ENCODE results near the gene KCTD20.
A peak's percentile ranks its signal among the peaks of the same experiment; 100 is the strongest.
"Not testable (repeated sequence)": the region's sequence is repeated elsewhere in the genome, so short reads cannot be mapped to it uniquely, and the experiment has no call there.

Gene KCTD20

DNA sequence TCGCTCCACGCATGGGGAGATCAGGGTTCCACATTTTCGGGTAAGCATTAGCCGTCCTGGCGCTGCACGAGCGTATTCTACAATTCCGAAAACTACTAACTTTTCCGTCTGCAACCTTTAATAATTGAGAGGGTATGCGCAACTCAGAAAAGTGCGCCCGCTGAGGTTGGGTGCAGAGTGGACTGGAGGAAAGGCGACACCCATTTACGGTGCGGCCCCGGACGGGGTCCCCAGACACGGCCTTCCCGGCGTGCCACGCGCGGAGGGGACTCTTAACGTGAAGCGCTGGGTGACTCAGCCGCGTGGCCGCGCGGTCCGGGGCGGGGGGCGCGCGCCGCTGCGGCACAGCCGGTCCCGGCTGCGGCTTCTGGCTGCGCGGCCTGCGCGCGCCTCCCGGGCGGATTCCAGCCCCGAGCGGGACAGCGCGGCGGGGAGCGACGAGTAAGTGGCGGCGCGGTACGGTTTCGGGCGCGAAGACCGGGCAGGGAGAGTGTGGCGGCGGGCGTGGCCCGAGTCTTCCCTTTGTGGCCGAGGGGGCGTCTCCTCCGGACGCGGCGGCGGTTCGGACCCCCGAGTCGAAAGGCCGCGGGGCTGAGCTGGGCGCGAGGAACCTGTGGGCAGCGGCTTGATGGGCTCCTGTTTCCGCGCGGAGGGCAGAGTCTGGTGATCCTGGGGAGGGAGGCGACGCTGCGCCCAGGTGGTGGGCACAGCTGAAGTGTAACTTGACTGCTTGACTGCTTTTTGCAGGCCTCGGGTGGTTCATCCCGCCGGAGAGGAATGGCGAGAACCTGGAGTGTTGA, at the start of gene KCTD20, which contains the start of gene PXT1:
Gene KCTD20, plus strand, starts transcription at position 330 of the 800 bp plus-strand sequence. CDS start 27,098 bp downstream, outside the sequence.
Gene PXT1, minus strand, starts transcription at position 184 of the 800 bp plus-strand sequence. CDS start 16,772 bp downstream, outside the sequence.
- peak; percentile 79 for DNase-seq (ENCODE audit: low spot score)

DNA sequence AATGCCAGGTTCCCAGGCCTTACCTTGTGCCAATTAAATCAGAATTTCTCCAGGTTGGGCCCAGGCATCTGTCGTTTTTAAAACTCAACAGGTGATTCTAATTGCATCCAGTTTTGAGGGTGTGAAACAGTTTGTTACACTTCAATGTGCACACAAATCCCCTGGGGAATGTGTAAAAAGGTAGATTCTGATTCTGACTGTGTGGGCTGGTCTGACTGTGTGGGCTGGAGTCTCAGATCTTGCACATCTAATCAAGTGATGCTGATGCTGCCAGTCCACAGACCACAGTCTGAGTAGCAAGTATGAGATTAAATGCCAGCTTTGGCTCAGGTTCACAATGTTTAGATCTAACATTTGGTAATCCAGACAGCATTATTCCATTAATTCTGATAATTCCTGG, 42.8 kb upstream of the KCTD20 start:
- no peak for DNase-seq (ENCODE audit: low spot score)

DNA sequence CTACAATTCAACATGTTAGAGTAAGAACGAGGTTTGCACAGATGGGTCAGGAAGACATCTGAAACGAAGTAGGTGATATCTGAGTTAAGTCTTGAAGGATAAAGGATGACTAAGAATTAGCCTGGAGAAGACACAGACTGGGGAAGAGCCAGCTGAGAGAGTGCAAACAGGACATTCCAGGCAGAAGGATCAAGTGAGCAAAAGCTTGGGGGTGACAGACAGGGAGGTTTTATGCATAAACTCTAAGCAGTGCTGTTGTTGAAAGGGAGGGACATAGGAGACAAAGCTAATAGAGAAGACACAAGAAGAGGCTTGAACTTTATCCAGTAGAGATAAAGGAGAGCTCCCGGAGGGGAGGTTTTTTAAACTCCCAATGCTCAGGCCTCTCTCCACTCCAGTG, 40.3 kb upstream of the KCTD20 start:
- no peak for DNase-seq (ENCODE audit: low spot score)

DNA sequence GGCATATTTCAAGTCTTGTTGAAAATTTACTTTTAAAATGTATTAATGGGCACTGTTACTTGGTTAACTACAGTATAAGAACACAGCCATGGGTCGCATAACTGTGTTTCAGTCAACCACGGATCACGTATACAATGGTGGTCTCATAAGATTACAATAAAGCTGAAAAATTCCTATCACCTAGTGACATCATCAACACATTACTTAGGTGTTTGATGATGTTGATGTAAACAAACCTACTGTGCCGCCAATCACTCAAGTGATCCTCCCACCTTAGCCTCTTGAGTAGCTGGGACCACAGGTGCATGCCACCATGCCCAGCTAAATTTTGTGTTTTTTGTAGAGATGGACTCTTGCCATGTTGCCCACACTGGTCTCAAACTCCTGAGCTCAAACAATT, 38.6 kb upstream of the KCTD20 start:
- no peak for DNase-seq (ENCODE audit: low spot score)

DNA sequence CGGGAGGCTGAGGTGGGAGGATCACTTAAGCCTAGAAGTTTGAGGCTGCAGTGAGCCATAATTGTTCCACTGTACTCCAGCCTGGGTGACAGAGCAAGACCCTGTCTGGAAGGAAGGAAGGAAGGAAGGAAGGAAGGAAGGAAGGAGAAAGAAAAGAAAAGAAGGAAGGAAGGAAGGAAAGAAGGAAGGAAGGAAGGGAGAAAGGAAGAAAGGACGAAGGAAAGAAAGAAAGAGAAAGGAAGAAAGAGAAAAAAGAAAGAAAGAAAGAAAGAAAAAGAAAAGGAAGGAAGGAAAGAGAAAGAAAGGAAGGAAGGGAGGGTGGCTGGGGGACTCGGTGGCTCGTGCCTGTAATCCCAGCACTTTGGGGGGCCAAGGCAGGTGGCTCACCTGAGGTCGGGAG, 33.1 kb upstream of the KCTD20 start:
- not testable (repeated sequence) for DNase-seq (ENCODE audit: low spot score)

DNA sequence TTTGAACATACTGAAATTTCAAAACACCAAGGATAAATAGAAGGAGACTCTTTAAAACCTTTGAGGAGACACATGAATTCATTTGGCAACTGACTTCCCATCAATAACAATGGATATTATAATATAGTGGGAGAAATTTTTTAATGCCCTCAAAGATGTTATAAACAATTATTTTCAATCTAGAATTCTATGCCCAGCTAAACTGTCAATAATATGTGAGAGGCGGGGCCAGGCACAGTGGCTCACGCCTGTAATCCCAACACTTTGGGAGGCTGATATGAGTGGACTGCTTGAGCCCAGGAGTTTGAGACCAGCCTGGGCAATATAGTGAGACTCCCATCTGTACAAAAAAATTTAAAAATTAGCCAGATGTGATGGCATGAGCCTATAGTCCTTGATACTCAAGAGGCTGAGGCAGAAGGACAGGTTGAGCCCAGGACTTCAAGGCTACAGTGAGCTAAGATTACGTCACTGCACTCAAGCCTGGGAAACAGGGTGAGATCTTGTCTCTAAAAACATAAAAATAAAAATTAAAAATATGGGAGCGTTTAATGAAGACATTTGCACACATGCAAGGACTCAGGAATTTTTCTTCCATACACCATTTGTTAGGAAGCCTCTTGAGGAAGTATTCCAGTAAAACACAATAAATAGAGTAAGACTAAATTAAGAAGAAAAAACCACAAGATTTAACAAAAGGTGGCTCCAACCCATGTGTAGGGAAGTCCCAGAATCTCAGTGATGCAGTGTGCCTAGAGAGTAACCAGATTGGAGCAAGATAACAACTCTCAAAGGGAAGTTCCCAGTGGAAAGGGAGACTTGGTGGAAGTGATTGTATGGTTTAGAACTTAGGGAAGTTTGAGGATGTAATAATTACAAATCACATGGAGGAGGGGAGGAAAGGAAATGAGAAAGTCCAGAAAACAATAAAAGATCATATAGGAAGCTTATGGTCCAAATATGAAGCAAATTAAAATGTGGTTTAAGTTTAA, 29.0 kb upstream of the KCTD20 start:
- DNase-seq (ENCODE audit: low spot score), result no peak

DNA sequence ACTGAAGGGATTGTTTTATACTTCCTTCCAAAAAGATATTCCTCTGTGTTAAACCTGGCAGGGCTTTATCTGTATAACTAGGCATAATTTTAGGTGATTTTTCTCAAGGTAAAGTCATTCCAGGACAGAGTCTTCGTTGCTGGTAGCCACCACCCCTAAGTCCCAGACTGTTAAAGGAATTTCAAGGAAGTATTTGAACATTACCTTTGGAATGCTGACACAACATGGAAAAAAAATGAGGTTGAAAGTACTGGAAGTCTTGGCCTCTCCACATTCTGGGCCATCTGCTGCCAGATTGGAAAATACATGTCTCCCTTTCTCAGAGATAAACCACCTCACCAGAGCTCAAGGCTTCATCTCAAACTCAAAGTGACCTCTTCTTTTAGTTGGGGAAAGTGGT, 28.3 kb upstream of the KCTD20 start:
- no peak for DNase-seq (ENCODE audit: low spot score)

DNA sequence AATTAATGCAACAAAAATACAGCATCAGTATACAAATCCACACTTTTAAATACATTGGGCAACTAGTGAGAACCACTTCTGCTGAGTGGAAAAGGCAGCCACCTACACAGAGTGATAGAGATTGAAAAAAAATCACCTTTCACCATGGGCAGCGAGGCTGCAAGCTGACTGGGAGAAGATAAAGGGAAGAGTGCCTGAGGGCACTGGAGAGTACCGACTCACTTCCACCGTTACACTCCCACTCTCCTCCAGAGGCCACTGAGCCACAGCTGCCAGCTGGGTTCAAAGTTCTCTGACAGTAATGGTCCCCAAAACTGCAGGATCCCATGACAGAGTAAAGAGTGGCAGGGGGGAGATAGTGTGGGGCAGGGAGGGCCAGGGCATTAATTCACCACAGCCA, 24.2 kb upstream of the KCTD20 start:
- no peak for DNase-seq (ENCODE audit: low spot score)

DNA sequence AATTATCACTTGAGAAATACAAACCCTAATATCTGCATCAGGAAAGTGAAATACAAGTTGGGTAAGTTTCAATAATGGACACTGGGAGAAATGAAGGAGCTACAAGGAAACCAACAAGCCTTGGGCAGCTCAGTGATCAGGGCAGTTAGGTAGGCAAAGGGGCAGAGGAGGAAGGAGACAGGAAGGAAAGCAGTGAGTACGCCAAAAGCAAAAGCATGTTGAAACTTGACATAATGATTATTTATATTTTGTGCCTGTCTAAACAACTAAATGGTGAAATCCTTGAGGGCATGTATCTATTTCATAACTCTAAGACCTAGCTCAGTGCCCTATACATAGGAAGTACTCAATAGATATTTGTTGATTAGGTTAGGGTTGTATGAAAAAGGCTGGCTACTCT, 23.5 kb upstream of the KCTD20 start:
- no peak for DNase-seq (ENCODE audit: low spot score)

DNA sequence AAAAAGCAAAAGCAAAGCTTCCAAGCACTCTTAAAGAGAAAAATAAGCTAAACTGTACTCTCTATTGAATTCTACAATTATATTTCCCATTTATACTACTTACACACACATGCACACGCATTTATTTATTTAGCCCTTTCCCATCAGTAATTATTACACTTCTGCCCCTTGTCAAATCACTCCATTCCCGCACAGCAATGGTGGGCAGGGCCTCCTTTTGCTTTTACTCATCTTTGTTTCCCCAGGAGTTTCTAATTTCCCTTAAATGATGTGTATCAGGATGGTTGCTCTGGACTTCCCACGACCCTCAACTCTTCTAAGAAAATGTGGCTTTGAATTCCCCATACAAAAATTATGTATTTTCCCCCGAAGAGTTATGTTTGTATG, 20.1 kb upstream of the KCTD20 start:
- DNase-seq (ENCODE audit: low spot score), result no peak

DNA sequence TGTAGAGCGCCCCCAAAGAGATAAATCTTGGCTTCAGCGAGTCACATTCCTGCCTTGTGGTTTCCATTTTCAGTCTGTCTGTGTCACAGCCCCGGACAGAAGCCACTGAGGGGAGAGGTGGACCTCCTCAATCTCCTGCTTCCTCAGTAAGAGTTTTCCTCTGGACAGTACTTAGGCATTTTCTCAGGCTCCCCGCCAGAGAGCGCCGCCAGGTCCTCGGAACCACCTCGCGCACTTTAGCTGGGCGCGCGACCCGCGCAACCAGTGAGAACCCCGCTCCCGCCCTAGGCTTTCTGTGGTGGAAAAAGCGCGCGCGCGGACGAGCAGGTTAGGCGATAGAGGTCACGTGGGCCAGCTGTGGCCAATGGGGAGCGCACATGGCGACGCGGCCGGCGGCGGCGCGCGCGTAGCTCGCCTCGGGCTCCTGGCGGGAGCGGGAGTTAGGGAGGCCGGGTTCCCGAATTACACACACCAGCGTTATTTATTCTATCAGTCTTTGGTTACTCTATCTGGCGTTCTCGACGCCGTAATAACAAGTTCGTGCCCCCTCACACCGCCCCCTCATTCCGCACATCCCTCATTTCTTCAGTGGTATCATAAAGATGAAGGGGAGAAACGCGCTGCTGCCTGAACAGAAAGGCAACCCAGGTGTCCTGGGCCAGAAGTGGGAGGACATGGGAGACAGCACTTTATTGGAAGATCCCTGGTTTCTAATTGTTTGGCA, 19.5 kb upstream of the KCTD20 start:
- DNase-seq (ENCODE audit: low spot score), result peak; percentile 97

DNA sequence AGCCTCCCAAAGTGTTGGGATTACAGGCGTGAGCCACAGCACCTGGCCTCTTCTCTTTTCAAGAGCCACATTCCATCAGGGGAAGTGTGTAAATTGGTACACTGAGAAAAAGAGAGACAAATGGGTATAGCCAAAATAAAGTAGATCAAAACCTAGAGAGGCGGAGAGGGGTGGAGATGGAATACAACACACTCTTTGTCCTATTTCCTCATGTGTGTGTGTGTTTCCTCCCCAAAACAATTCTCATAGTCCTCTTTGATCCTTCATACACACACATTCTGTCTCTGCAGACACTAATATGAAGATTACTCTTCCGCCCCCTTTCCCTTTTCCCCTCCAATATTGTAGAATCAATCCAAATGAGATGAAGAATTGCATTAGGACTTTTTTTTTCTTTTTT, 16.2 kb upstream of the KCTD20 start:
- DNase-seq (ENCODE audit: low spot score), result no peak

DNA sequence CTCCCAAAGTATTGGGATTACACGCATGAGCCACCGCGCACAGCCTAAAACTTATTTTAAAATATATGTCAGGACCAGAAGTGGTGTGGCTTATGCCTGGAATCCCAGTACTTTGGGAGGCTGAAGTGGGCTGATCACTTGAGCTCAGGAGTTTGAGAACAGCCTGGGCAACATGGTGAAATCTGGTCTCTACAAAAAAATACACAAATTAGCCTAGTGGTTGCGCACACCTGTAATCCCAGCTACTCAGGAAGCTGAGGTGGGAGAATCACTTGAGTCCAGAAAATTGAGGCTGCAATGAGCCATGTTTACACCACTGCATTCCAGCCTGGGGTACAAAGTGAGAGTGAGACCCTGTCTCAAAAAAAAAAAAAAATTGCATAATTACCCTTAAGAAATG, 13.9 kb upstream of the KCTD20 start:
- no peak for DNase-seq (ENCODE audit: low spot score)

DNA sequence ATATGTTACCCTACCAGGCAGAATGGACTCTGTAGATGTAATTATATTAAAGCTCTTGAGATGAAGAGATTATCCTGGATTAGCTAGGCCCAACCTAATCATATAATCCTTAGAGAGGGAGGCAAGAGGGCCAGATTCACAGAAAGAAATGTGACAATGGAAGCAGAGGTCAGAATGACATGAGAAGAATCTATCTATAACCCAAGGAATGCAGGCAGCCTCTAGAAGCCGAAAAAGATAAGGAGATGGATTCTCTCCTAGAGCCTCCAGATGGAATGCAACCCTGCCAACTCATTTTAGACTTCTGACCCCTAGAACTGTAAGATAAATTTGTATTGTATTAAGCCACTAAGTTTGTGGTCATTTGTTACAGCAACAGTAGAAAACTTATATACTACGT, 12.4 kb upstream of the KCTD20 start:
- no peak for DNase-seq (ENCODE audit: low spot score)

DNA sequence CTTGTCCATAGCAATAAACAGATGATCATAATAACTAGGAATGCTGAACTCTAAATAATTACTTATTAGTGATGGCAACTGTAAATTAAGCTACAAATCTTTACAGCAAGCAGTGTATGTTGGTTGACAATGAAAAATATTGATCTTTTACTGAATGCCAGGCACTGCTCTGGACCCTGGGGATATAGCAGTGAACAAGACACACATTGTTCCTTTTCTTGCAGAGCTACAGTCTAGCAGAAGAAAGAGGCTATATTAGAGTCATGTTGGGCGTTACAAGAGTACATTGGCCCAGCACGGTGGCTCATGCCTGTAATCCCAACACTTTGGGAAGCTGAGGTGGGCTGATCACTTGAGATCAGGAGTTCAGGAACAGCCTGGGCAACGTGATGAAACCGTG, 11.6 kb upstream of the KCTD20 start:
- DNase-seq (ENCODE audit: low spot score), result no peak

DNA sequence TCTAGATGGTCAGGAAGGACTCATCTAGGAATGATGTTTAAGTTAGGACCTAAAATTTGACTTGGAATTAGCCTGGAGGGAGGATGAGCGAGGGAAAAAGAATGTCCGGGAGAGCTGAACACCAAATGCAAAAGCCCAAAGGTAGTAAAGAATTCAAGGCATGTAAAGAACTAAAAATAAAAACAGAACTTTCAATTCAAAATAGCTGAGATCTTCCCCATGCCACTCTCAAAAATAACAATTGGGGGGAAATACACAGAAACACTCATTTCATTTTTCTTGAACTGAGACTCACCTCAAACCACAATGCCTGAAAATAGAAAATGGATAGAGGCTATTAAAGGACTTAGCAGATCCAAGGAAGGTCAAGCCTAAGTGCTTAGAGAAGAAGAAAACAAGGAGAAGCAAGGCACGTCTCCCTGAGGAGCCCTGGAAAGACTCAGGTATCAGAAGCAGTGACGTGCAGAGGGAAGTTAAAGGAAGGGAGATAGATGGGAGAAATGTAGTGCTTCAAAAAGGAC, 10.6 kb upstream of the KCTD20 start:
- DNase-seq (ENCODE audit: low spot score), result no peak

DNA sequence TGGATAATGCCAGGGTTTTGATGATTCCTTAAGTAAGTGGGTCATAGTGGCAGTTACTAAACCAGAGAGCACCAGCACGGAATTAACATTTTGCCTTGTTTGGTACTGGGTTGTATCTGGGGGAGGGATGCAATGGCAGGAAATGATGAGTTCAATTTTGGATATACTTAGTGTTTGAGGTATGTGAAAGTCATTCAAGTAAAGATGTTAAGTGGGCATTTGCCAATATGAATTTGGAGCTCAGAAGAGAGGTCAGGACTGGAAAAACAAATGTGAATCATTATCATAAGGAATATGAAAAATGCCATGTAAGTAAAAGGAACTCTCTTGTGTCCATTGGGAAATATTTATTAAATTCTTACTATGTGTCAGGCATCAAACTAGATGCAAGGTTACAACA, 6.3 kb upstream of the KCTD20 start:
- no peak for DNase-seq (ENCODE audit: low spot score)

DNA sequence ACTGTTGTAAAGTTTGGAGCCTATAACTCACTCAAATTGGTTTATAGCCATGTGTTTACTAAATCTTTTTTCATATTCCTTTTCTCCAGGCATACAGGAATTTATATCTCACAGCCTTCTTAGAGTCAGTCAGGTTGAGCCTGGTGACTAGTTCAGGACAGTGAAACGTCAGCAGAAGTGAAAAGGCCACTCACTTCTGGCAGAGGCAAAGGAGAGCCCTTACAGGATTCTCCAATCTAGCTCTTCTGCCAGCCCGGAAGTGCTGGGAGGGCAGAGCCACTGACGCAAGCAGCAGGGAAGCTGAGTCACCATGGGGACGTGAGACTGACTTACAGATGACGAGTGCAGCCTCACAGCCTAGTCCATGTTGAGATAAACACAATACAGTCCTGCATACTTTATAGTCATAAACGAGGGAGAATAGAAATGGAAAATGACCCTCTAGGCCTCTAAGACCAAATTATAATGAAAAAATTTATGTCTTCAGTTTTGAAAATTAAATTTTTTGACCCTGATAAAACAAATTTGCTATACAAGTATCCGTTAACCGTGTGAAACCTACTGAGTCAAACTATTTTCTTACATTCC, 1.4 kb upstream of the KCTD20 start:
- DNase-seq (ENCODE audit: low spot score), result peak; percentile 91

DNA sequence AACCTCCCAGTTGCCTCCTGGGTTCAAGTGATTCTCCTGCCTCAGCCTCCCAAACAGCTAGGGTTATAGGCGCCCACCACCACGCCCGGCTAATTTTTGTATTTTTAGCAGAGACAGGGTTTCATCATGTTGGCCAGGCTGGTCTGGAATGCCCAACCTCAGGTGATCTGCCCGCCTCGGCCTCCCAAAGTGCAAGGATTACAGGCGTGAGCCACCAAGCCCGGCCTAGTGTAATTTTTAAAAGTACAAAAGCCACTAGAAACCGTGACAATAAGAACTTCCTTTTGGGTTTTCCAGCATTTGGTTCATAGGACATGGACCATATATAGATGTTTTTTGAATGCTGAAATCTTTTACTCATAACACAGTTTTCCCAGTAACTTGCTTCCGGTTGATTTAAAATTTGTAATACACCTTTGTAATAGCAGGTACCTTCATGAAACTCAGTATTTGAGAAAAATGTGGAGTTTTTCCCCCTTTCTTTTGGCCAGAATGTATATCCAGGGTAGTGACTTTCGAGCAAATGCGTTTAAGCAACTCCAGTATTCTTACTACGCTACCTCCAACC, 613 bp upstream of the KCTD20 start:
- DNase-seq (ENCODE audit: low spot score), result no peak

DNA sequence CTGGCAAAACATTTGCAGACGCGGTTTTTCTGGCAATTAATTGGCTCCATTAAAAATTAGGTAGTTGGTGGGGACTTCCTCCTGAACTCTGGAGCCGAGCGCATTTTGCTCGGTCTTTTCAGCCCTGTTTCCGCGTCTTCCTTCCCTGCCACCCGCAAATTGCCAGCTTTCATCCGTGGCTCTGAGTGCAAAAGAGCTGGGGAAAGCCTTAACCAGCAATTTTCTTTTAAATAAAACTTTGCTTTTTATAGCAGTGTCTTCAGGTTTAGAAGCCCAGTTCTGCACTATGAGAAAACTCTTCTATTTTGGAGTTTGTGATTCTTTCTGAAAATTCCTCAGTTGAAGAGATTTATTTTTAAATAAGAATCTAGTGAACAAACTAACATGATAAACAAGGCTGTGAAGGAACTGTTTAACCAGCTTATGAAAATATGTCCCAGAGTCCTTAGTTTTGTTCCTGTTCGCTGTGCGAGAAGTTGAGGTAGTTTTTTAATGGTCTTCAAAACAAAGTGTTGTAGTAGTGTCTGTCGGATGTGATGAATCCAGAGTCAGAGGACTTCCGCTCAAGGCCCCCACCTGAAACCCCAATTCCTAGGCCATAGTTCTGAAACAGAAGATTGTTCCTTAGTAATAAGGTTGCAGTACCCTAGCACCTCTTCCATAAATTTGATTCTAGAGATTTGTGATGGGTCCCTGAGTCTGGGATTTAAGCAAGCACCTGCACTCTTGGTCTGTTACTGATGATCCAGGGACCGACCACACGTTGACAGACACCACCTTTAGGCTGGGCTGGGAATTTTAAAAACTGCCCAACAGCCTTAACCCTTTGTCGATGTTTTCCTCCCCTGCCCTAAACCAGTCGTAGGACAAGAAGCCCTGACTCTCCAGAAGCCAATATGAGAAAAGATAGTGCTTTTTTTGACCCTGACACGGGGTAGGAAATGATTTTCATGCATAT, 950 bp downstream of the KCTD20 start:
- DNase-seq (ENCODE audit: low spot score), result peak; percentile 63
